Uterus (tissue), 2 donors: ENCODE measurements around the gene TUBAL3.

Experiments
- POLR2A ChIP-seq, 2 donors: fragments of 450-650 bp; IDR thresholded peaks; one replicate each; pipeline ENCODE4 v1.6.1; 2016; ENCODE audit warnings: antibody characterized with exemption in 2 of 2, mild to moderate bottlenecking in 1 of 2, moderate library complexity in 1 of 2
- TF ChIP-seq, protein P1 (sequence below), 4 experiments: fragments of 200-600 bp in 2 of 4; fragments of 450-650 bp in 2 of 4; sonication (generic) in 2 of 4; IDR thresholded peaks; one replicate each; pipeline ENCODE4 v1.5.1; 2016 to 2019; ENCODE audit warnings: antibody characterized with exemption in 4 of 4, mild to moderate bottlenecking in 2 of 4, moderate library complexity in 1 of 4

DNA sequence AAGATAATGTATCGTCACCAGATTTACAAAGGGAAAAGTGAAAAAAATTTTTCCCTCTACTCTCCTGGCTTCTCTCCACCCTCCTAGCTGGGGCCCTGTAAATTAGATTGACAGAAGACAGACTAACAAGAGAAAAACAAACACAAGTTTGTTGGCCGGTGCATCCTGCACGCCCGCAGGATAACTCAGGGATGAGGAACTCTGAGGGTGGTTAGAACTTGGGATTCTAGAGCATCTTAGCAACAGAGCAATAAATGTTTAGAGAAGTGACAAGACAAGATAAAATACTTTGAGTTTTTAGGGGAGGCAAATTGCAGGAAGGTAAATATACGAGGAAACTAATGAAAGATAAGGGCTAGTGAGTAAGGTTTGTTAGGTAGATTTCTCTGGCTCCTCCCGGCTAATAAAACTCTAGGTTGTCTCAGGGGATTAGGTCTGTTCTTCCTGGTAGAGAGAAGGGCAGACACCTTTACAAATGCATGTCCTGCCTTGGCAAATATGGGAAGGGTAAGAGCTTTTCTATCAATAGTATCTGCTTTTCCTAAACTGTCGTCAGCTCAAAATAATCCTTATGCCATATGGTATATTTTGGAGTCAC, 44.2 kb downstream of the TUBAL3 start:
- no peak for TF ChIP-seq POLR2A (IDR thresholded peaks at IDR 0.05)
- TF ChIP-seq, protein P1, sequence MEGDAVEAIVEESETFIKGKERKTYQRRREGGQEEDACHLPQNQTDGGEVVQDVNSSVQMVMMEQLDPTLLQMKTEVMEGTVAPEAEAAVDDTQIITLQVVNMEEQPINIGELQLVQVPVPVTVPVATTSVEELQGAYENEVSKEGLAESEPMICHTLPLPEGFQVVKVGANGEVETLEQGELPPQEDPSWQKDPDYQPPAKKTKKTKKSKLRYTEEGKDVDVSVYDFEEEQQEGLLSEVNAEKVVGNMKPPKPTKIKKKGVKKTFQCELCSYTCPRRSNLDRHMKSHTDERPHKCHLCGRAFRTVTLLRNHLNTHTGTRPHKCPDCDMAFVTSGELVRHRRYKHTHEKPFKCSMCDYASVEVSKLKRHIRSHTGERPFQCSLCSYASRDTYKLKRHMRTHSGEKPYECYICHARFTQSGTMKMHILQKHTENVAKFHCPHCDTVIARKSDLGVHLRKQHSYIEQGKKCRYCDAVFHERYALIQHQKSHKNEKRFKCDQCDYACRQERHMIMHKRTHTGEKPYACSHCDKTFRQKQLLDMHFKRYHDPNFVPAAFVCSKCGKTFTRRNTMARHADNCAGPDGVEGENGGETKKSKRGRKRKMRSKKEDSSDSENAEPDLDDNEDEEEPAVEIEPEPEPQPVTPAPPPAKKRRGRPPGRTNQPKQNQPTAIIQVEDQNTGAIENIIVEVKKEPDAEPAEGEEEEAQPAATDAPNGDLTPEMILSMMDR (IDR thresholded peaks at IDR 0.05), result no peak
